PC-9 (cell line): ENCODE measurements around the gene AUP1. TPM values are rescaled to one million over a fixed set of nuclear protein-coding genes. Genes with fewer than 3 reads are reported as not detected.

ENCODE experiments used
- BruUV-seq: library from RNA; stranded (reverse); fragments of 400-500 nt; replicated peaks from 2 replicates; lab custom pipeline; 2021; lab: Mats Ljungman, UMichigan
- CTCF ChIA-PET: fragments of 300-600 bp; sonication (Branson Sonifier 250); formaldehyde crosslinking; loops from one replicate; lab custom pipeline; 2022; ENCODE audit warnings: antibody characterized with exemption; lab: Charles Lee
- POLR2A ChIA-PET: fragments of 300-600 bp; sonication (Branson Sonifier 250); formaldehyde crosslinking; loops from one replicate; lab custom pipeline; 2022; ENCODE audit warnings: antibody characterized with exemption; ENCODE audit not compliant: unreplicated experiment; lab: Charles Lee
- DNase-seq, 2 experiments: peaks; one replicate each; pipeline versions ENCODE4 v3.0.0 to v3.0.0-alpha.2; 2015 to 2022; ENCODE audit warnings: mixed read lengths in 1 of 2
- H2AFZ ChIP-seq: fragments of 200-600 bp; sonication (generic); 2 replicates; pipeline ENCODE4 v1.8.1; 2017; ENCODE audit warnings: antibody characterized with exemption
- H3F3A ChIP-seq: fragments of 200-600 bp; sonication (generic); 2 replicates; pipeline ENCODE4 v1.8.1; 2017; ENCODE audit warnings: antibody characterized with exemption, mild to moderate bottlenecking, low read depth; ENCODE audit not compliant: insufficient read depth
- H3K27ac ChIP-seq: fragments of 200-600 bp; sonication (generic); 2 replicates; pipeline ENCODE4 v1.6.1; 2016; ENCODE audit warnings: mixed run types
- H3K27me3 ChIP-seq: fragments of 200-600 bp; sonication (generic); 2 replicates; pipeline ENCODE4 v1.6.1; 2016; ENCODE audit warnings: low read depth, mixed run types; ENCODE audit not compliant: insufficient read depth
- H3K36me3 ChIP-seq: fragments of 200-600 bp; sonication (generic); 2 replicates; pipeline ENCODE4 v1.6.1; 2016; ENCODE audit warnings: low read depth, mixed run types
- H3K4me1 ChIP-seq: fragments of 200-600 bp; sonication (generic); replicated peaks from 2 replicates; pipeline ENCODE4 v1.6.1; 2016; ENCODE audit warnings: mixed run types; ENCODE audit not compliant: insufficient read depth
- H3K4me2 ChIP-seq: fragments of 200-600 bp; sonication (generic); 2 replicates; pipeline ENCODE4 v1.6.1; 2017; ENCODE audit warnings: mixed run types
- H3K4me3 ChIP-seq: fragments of 200-600 bp; sonication (generic); 2 replicates; pipeline ENCODE4 v1.6.1; 2016; ENCODE audit warnings: mixed run types
- H3K79me2 ChIP-seq: fragments of 200-600 bp; sonication (generic); 2 replicates; pipeline ENCODE4 v1.6.1; 2017; ENCODE audit warnings: low read depth, mixed run types
- H3K9me2 ChIP-seq: fragments of 200-600 bp; sonication (generic); 2 replicates; pipeline ENCODE4 v1.8.1; 2017; ENCODE audit warnings: mild to moderate bottlenecking; ENCODE audit not compliant: insufficient read depth
- H3K9me3 ChIP-seq: fragments of 200-600 bp; sonication (generic); 2 replicates; pipeline ENCODE4 v1.8.1; 2016; ENCODE audit warnings: low read depth; ENCODE audit not compliant: insufficient read depth
- H4K20me1 ChIP-seq: fragments of 200-600 bp; sonication (generic); 2 replicates; pipeline ENCODE4 v1.8.1; 2017; ENCODE audit not compliant: insufficient read depth
- EZH2 ChIP-seq: fragments of 200-600 bp; sonication (generic); IDR thresholded peaks from 2 replicates; pipeline ENCODE4 v1.8.0; 2017; ENCODE audit warnings: antibody characterized with exemption, low read depth
- intact Hi-C: fragments of 100-400 bp; cut with micrococcal nuclease; formaldehyde crosslinking; loops from one replicate; pipeline ENCODE4 v1.10.0; 2022; ENCODE audit not compliant: unreplicated experiment
- total RNA-seq: library from RNA; stranded (reverse); gene quantifications from 2 replicates; pipeline ENCODE4 v1.2.3, GENCODE V29; 2021
- TF ChIP-seq, protein P1 (sequence below): fragments of 200-600 bp; sonication (generic); conservative IDR thresholded peaks from 2 replicates; pipeline ENCODE4 v1.6.1; 2017; ENCODE audit warnings: mixed run types, antibody characterized with exemption, mild to moderate bottlenecking, moderate library complexity

The AUP1 gene
- total RNA-seq, 1 experiment from 2014 or later = 84.0 TPM

DNA sequence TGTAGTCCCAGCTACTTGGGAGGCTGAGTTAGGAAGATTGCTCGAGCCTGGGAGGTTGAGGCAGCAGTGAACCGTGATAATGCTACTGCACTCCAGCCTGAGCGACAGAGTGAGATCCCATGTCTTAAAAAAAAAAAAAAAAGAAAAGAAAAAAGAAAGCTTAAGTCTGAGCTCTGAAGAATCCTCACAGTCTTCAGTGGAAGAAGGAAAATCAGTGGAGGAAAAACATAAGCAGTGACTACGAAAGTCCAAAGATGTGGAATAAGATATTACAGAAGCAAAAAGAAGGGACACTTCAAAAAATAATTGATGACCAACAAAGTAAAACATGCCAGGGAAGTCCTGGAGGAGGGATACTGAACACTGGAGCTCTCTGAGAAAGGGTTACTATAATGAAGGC, 19.2 kb downstream of the AUP1 start:
- no peaks in the 10 kb centered on the region for H3K9me2 ChIP-seq
- TF ChIP-seq, protein P1, sequence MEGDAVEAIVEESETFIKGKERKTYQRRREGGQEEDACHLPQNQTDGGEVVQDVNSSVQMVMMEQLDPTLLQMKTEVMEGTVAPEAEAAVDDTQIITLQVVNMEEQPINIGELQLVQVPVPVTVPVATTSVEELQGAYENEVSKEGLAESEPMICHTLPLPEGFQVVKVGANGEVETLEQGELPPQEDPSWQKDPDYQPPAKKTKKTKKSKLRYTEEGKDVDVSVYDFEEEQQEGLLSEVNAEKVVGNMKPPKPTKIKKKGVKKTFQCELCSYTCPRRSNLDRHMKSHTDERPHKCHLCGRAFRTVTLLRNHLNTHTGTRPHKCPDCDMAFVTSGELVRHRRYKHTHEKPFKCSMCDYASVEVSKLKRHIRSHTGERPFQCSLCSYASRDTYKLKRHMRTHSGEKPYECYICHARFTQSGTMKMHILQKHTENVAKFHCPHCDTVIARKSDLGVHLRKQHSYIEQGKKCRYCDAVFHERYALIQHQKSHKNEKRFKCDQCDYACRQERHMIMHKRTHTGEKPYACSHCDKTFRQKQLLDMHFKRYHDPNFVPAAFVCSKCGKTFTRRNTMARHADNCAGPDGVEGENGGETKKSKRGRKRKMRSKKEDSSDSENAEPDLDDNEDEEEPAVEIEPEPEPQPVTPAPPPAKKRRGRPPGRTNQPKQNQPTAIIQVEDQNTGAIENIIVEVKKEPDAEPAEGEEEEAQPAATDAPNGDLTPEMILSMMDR = no peak
- no peak for TF ChIP-seq EZH2
- 0 out of 2 replicates have a peak, but pooled peaks cover 5% of the 10 kb centered on the region for H3K36me3 ChIP-seq
- no peaks in the 10 kb centered on the region for H3K9me3 ChIP-seq
- H3K4me2 ChIP-seq = no peak overlapping the region
- peaks cover 7% of the 10 kb centered on the region; the same call in 1 of the 2 replicates for H3F3A ChIP-seq
- ChIA-PET CTCF (interaction anchor here (0.6 kb wide), 1 partner anchor 394 kb away, joined by 11 read pairs; no protein-coding TSS in a partner anchor), POLR2A (interaction anchor here (0.6 kb wide), 1 partner anchor 115 kb away, joined by 4 read pairs; no protein-coding TSS in a partner anchor)
- BruUV-seq = no TSS peak
- H3K79me2 ChIP-seq = peaks cover 22% of the 10 kb centered on the region
- H2AFZ ChIP-seq = no peak overlapping the region
- H3K4me1 ChIP-seq = peaks cover 23% of the 10 kb centered on the region
- H4K20me1 ChIP-seq = no peaks in the 10 kb centered on the region
- H3K27me3 ChIP-seq = no peaks in the 10 kb centered on the region
- no peak overlapping the region for H3K4me3 ChIP-seq
- intact Hi-C loops = no loop called here
- H3K27ac ChIP-seq = no peak overlapping the region
- DNase-seq = no peak

DNA sequence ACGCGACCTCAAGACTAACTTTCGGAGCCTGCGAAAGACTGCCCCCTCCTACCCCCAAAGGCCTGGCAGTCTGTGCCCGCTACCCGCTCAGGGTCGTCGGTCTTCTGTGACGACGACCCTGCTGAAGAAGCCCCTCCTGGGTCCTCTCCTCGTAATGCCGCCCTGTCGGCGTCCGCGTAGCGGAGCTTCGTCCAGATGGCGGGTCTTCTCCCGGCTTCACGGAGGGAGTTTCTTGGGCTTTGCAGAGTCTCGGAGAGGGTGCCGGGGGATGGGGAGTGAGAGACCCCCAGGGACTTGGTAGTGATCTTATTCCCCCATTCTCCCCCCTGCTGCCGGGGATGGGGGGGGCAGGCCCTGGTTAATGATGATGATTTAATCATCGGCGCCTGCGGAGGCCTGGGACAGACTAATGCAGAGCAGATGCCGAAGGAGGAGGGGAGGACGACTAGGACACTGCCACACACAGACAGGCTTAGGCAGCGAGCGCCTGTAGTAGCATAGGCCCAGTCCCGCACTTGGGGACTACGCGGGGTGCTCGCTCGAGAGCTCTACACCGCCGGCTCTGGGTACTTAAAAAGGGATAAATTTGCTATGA, 21.5 kb downstream of the AUP1 start:
- POLR2A ChIA-PET = no interaction called here
- H3K4me2 ChIP-seq = peak overlapping the region; percentile 99
- TF ChIP-seq, protein P1 = no peak
- no peak for TF ChIP-seq EZH2
- H3K27ac ChIP-seq = peak overlapping the region; percentile 73
- BruUV-seq = TSS peak; percentile 66
- 0 out of 2 replicates have a peak, but pooled peaks cover 10% of the 10 kb centered on the region for H3K36me3 ChIP-seq
- H3K4me3 ChIP-seq = peak overlapping the region; percentile 64
- CTCF ChIA-PET = interaction anchor here (0.5 to 0.7 kb wide), 2 partner anchors 39 to 686 kb away, joined by 3 to 4 read pairs; no protein-coding TSS in a partner anchor
- intact Hi-C loops = loop anchor here (1.0 to 10.0 kb wide), 4 partner anchors 21 to 337 kb away; partner anchors contain the start of genes AUP1, HTRA2, INO80B and TTC31
- DNase-seq = no peak
- H3K4me1 ChIP-seq = peaks cover 26% of the 10 kb centered on the region
- peaks cover 19% of the 10 kb centered on the region; the same call in 1 of the 2 replicates for H3F3A ChIP-seq
- H3K27me3 ChIP-seq = no peaks in the 10 kb centered on the region
- H3K9me2 ChIP-seq = no peaks in the 10 kb centered on the region
- H3K79me2 ChIP-seq = peaks cover 23% of the 10 kb centered on the region
- no peaks in the 10 kb centered on the region for H3K9me3 ChIP-seq
- no peaks in the 10 kb centered on the region for H4K20me1 ChIP-seq
- H2AFZ ChIP-seq = peak overlapping the region; percentile 95

DNA sequence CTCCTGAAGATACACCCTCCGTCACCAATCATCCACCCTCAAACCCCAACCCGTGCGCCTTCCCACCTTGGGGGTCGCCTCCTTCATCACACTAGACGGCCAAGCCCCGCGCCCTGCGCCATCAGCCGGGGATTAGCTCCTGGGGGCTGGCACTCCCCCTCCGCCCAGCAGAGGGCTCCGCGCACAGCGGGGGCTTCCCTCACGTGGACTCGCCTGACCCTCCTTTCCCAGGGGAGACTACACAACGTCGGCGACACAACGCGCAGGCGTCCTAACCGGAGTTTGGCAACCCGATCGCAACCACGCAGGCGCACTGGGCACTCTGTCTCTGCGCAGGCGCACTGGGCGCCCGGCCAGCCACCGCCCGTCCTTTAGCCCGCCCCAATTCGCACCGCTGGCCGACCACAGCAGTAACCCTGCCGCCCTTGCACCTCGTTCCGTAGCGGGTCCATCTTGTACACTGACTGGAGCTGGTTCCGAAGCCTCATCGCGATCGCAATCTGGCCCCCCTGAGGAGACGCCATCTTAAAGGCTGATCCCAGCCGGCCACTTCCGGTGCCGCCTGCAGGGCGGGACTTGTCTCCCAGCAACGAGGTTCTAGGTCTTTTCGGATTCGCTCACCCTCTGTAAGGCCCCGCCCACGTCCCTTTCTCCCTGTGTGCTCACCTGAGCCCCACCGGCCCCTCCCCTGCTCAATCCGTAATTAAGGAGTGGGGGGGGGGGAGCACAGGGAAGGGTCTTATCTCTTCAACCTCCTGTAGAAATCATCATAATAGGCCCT, 22.2 kb downstream of the AUP1 start, which contains the start of gene PCGF1:
Gene PCGF1, minus strand, starts transcription at position 551 of the 781 bp plus-strand sequence. Its CDS starts 27 bp downstream, at position 524.
- H4K20me1 ChIP-seq = no peaks in the 10 kb centered on the region
- POLR2A ChIA-PET = no interaction called here
- DNase-seq = peak; percentile 97
- no peaks in the 10 kb centered on the region for H3K27me3 ChIP-seq
- intact Hi-C loops = loop anchor here (1.0 to 10.0 kb wide), 4 partner anchors 22 to 337 kb away; partner anchors contain the start of genes AUP1, HTRA2, INO80B and TTC31
- H3K79me2 ChIP-seq = peaks cover 23% of the 10 kb centered on the region
- peaks cover 19% of the 10 kb centered on the region; the same call in 1 of the 2 replicates for H3F3A ChIP-seq
- H3K4me2 ChIP-seq = peak within 1 kb of the TSS; percentile 99
- H3K4me1 ChIP-seq = peaks cover 26% of the 10 kb centered on the region
- H3K9me2 ChIP-seq = no peaks in the 10 kb centered on the region
- BruUV-seq = no TSS peak
- peak within 1 kb of the TSS; percentile 95 for H2AFZ ChIP-seq
- TF ChIP-seq, protein P1 = peak; percentile 54
- TF ChIP-seq EZH2 = no peak
- H3K4me3 ChIP-seq = peak within 1 kb of the TSS; percentile 64
- H3K36me3 ChIP-seq = 0 out of 2 replicates have a peak, but pooled peaks cover 10% of the 10 kb centered on the region
- CTCF ChIA-PET = interaction anchor here (0.7 kb wide), 1 partner anchor 685 kb away, joined by 4 read pairs; no protein-coding TSS in a partner anchor
- no peaks in the 10 kb centered on the region for H3K9me3 ChIP-seq
- H3K27ac ChIP-seq = peak within 1 kb of the TSS; percentile 73
